SK-N-MC (cell line): Measurements from ENCODE around the gene GMFB.

Experiments
- EZH2 ChIP-seq: fragments of 200-600 bp; sonication (generic); IDR thresholded peaks from one replicate; pipeline ENCODE4 v1.6.1; 2017; ENCODE audit warnings: antibody characterized with exemption
- POLR2AphosphoS5 ChIP-seq: IDR thresholded peaks from 2 replicates; pipeline ENCODE4 v1.6.1; 2012; ENCODE audit warnings: mild to moderate bottlenecking, low read depth, low read length, borderline replicate concordance

GRCh38 chr14:54457609-54457996 is 31.2 kb downstream of the GMFB start:
- TF ChIP-seq POLR2AphosphoS5 (no peak), EZH2 (no peak)
